DOHH2 (cell line): Measurements from ENCODE around the gene TMEM208.

ENCODE experiments used
- H3F3A ChIP-seq: fragments of 200-600 bp; sonication (generic), shearing (Covaris generic); 2 replicates; pipeline ENCODE4 v1.6.0; 2016; ENCODE audit warnings: antibody characterized with exemption, mild to moderate bottlenecking; ENCODE audit not compliant: control insufficient read depth, insufficient read depth
- H3K27ac ChIP-seq: fragments of 200-600 bp; sonication (generic); 2 replicates; pipeline ENCODE4 v1.5.1; 2014; ENCODE audit warnings: low read depth, mild to moderate bottlenecking, low read length, moderate library complexity
- H3K27me3 ChIP-seq: fragments of 200-600 bp; sonication (generic); 2 replicates; pipeline ENCODE4 v1.6.1; 2014; ENCODE audit warnings: mild to moderate bottlenecking, low read length, mixed read lengths; ENCODE audit not compliant: control insufficient read depth
- H3K36me3 ChIP-seq: fragments of 200-600 bp; sonication (generic); 2 replicates; pipeline ENCODE4 v1.6.1; 2014; ENCODE audit warnings: mild to moderate bottlenecking, low read length, moderate library complexity, mixed read lengths; ENCODE audit not compliant: control insufficient read depth
- H3K4me1 ChIP-seq: fragments of 200-600 bp; sonication (generic); 2 replicates; pipeline ENCODE4 v1.6.1; 2014; ENCODE audit warnings: mild to moderate bottlenecking, low read length, mixed read lengths; ENCODE audit not compliant: control insufficient read depth
- H3K4me2 ChIP-seq: fragments of 200-600 bp; sonication (generic); 2 replicates; pipeline ENCODE4 v1.6.0; 2014; ENCODE audit warnings: mild to moderate bottlenecking, low read length, moderate library complexity
- H3K4me3 ChIP-seq: fragments of 200-600 bp; sonication (generic); 2 replicates; pipeline ENCODE4 v1.5.1; 2014; ENCODE audit warnings: mild to moderate bottlenecking, low read length, mixed read lengths
- H3K79me2 ChIP-seq: fragments of 200-600 bp; sonication (generic); 2 replicates; pipeline ENCODE4 v1.6.1; 2014; ENCODE audit warnings: mild to moderate bottlenecking, low read length, mixed read lengths; ENCODE audit not compliant: control insufficient read depth
- H3K9me2 ChIP-seq: fragments of 200-600 bp; sonication (generic); replicated peaks from 2 replicates; pipeline ENCODE4 v1.6.1; 2014; ENCODE audit warnings: mild to moderate bottlenecking, low read length, mixed read lengths; ENCODE audit not compliant: control insufficient read depth
- H3K9me3 ChIP-seq: fragments of 200-600 bp; sonication (generic); 2 replicates; pipeline ENCODE4 v1.6.1; 2014; ENCODE audit warnings: antibody characterized with exemption, low read length, mixed read lengths; ENCODE audit not compliant: control insufficient read depth, insufficient read depth
- H4K20me1 ChIP-seq: fragments of 200-600 bp; sonication (generic); 2 replicates; pipeline ENCODE4 v1.6.0; 2014; ENCODE audit warnings: low read depth, mild to moderate bottlenecking, antibody characterized with exemption, low read length, moderate library complexity; ENCODE audit not compliant: control insufficient read depth, insufficient read depth
- EZH2phosphoT487 ChIP-seq: fragments of 200-600 bp; sonication (generic); IDR thresholded peaks from 2 replicates; pipeline ENCODE4 v1.6.1; 2017; ENCODE audit warnings: borderline replicate concordance, mild to moderate bottlenecking, antibody characterized with exemption, low read length, moderate library complexity, mixed read lengths
- TF ChIP-seq, protein P1 (sequence below): fragments of 200-600 bp; sonication (generic); IDR thresholded peaks from one replicate; pipeline ENCODE4 v1.5.1; 2014; ENCODE audit warnings: antibody characterized with exemption, mild to moderate bottlenecking, low read depth, low read length; ENCODE audit not compliant: poor library complexity, severe bottlenecking

The TMEM208 gene

DNA sequence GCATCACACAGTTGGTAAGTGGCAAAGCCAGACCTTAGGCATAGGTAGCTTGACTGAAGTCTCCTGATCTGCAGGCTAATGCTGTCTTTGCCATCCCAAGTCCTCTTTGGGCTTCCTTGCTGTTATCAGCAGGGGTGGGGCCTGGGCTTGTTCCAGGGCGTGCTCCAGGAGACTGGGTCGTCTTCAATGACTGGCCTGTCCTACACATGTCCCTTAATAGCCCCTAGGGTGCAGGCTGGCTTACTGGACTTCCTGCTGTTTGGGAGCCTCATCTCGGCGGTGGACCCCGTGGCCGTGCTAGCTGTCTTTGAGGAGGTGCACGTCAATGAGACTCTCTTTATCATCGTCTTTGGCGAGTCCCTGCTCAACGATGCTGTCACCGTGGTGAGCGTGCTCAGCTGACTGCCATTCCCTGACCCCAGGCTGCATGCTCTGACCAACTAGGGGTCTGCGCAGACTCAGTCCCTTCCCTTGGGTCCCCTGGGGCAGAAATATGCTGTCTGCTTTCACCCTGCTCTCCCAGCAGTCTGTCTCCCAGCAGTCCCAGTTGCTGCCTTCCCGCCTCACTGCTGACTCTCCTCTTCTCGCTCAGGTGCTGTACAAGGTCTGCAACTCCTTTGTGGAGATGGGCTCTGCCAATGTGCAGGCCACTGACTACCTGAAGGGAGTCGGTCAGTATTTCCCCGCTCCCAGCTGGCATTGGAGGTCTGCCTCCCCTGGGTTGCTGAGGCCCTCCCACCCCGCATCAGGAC is 28.0 kb downstream of the TMEM208 start:
- peaks cover 13% of the 10 kb centered on the region for H3K27me3 ChIP-seq
- no peak overlapping the region for H3K4me3 ChIP-seq
- H3K4me1 ChIP-seq, result no peaks in the 10 kb centered on the region
- H3K36me3 ChIP-seq, result no peaks in the 10 kb centered on the region
- TF ChIP-seq EZH2phosphoT487, result no peak
- TF ChIP-seq, protein P1, sequence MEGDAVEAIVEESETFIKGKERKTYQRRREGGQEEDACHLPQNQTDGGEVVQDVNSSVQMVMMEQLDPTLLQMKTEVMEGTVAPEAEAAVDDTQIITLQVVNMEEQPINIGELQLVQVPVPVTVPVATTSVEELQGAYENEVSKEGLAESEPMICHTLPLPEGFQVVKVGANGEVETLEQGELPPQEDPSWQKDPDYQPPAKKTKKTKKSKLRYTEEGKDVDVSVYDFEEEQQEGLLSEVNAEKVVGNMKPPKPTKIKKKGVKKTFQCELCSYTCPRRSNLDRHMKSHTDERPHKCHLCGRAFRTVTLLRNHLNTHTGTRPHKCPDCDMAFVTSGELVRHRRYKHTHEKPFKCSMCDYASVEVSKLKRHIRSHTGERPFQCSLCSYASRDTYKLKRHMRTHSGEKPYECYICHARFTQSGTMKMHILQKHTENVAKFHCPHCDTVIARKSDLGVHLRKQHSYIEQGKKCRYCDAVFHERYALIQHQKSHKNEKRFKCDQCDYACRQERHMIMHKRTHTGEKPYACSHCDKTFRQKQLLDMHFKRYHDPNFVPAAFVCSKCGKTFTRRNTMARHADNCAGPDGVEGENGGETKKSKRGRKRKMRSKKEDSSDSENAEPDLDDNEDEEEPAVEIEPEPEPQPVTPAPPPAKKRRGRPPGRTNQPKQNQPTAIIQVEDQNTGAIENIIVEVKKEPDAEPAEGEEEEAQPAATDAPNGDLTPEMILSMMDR, result no peak
- peaks cover 5% of the 10 kb centered on the region; the same call in 1 of the 2 replicates for H3F3A ChIP-seq
- no peak overlapping the region for H3K4me2 ChIP-seq
- H3K79me2 ChIP-seq, result no peaks in the 10 kb centered on the region
- H3K27ac ChIP-seq, result no peak overlapping the region
- H3K9me3 ChIP-seq, result no peaks in the 10 kb centered on the region
- H4K20me1 ChIP-seq, result no peaks in the 10 kb centered on the region
- H3K9me2 ChIP-seq, result no peaks in the 10 kb centered on the region

DNA sequence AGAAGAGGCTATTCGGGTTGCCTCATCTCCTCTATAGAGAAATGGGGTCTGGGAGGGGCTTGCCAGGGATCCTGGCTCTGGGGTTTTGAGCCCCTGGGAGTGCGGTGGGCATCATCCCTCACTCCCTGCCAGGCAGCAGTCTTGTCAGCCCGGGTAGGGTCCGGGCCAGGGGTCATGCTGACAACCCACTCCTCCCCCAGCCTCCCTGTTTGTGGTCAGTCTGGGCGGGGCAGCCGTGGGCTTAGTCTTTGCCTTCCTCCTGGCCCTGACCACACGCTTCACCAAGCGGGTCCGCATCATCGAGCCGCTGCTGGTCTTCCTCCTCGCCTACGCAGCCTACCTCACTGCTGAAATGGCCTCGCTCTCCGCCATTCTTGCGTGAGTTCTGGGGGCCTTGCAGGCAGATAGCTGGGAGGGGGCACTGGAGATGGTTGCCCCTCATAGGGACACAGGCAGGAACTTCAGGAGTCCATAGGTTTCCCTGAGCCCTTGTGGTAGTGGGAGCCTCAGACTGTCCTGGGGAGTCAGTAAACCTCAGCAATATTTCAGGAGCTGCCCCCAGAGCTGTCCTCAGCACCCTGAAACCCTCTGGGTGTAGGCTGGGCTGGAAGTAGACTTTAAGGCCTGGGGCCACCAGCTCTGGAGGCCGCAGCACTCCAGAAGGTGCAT is 28.8 kb downstream of the TMEM208 start:
- H4K20me1 ChIP-seq, result no peaks in the 10 kb centered on the region
- H3K9me2 ChIP-seq, result no peaks in the 10 kb centered on the region
- TF ChIP-seq EZH2phosphoT487, result no peak
- TF ChIP-seq, protein P1, result no peak
- no peaks in the 10 kb centered on the region for H3K79me2 ChIP-seq
- no peak overlapping the region for H3K4me2 ChIP-seq
- H3K27me3 ChIP-seq, result peaks cover 6% of the 10 kb centered on the region
- H3K9me3 ChIP-seq, result no peaks in the 10 kb centered on the region
- H3K4me1 ChIP-seq, result no peaks in the 10 kb centered on the region
- H3K36me3 ChIP-seq, result no peaks in the 10 kb centered on the region
- H3F3A ChIP-seq, result peaks cover 2% of the 10 kb centered on the region; the same call in 1 of the 2 replicates
- H3K27ac ChIP-seq, result no peak overlapping the region
- H3K4me3 ChIP-seq, result no peak overlapping the region

DNA sequence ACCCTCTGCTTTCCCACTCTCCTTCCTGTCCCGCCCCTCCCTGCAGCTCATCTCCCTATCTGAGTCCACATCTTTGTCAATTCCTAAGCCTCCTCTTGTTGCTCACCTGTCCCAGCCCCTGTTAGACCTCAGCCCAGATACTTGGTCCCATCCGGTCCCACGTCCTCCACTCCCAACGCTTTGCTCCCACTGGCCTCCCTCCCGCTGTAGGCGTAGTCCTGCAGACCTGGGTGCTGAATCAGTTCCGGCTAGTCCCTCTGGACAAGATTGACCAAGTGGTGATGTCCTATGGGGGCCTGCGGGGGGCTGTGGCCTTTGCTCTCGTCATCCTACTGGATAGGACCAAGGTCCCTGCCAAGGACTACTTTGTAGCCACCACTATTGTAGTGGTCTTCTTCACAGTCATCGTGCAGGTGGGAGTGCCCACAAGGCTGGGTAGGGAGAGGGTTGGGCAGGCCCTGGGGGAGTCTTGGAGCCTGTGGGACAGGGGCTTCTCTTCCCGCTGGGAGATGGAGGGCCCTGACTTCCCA is 29.8 kb downstream of the TMEM208 start:
- H4K20me1 ChIP-seq, result no peaks in the 10 kb centered on the region
- H3K4me2 ChIP-seq, result no peak overlapping the region
- TF ChIP-seq, protein P1, result no peak
- TF ChIP-seq EZH2phosphoT487, result no peak
- H3K9me2 ChIP-seq, result no peaks in the 10 kb centered on the region
- H3K27me3 ChIP-seq, result 0 out of 2 replicates have a peak, but pooled peaks cover 3% of the 10 kb centered on the region
- no peaks in the 10 kb centered on the region for H3K9me3 ChIP-seq
- no peaks in the 10 kb centered on the region for H3F3A ChIP-seq
- H3K36me3 ChIP-seq, result no peaks in the 10 kb centered on the region
- H3K27ac ChIP-seq, result no peak overlapping the region
- H3K4me1 ChIP-seq, result no peaks in the 10 kb centered on the region
- no peaks in the 10 kb centered on the region for H3K79me2 ChIP-seq
- H3K4me3 ChIP-seq, result no peak overlapping the region
